GM19351 (cell line): ENCODE measurements around the gene OR14I1.

ENCODE experiments used
- ATAC-seq: cut with Tn5 transposase; IDR thresholded peaks from one replicate; pipeline ENCODE4 v1.9.1; 2021; ENCODE audit warnings: mild to moderate bottlenecking, moderate library complexity; ENCODE audit not compliant: unreplicated experiment

The OR14I1 gene

GRCh38 chr1:248702714-248703113 lies at the start of gene OR14I1:
OR14I1 (minus strand) TSS chr1:248702766.
- no peak for ATAC-seq

- ATAC-seq = no peak
Observed at GRCh38 chr1:248751635-248752034, 49.1 kb upstream of the OR14I1 start.

DNA sequence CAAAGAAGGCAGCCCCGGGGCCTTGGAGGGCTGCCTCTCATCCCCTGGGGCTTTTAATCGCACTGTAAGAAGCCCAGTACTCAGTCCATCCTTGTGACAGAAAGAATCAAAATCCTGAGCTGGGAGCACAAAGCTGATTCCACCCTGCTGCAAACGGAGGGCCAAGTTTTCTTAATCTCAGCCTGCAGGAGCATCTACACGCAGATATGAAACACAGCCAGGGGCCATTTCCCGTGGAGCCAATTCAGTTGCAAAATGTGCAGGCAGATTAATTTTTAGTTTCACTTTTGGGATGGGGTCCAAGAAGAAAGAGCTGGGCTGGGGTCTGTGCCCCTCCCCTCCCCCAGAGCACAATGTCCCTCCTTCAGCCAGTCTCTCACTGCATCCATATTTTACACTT lies 48.6 kb upstream of the OR14I1 start:
- no peak for ATAC-seq

GRCh38 chr1:248750496-248750895 lies 47.9 kb upstream of the OR14I1 start:
- no peak for ATAC-seq

GRCh38 chr1:248748211-248748610 lies 45.6 kb upstream of the OR14I1 start:
- no peak for ATAC-seq

- ATAC-seq = no peak
Observed at GRCh38 chr1:248740876-248741275, 38.3 kb upstream of the OR14I1 start.

DNA sequence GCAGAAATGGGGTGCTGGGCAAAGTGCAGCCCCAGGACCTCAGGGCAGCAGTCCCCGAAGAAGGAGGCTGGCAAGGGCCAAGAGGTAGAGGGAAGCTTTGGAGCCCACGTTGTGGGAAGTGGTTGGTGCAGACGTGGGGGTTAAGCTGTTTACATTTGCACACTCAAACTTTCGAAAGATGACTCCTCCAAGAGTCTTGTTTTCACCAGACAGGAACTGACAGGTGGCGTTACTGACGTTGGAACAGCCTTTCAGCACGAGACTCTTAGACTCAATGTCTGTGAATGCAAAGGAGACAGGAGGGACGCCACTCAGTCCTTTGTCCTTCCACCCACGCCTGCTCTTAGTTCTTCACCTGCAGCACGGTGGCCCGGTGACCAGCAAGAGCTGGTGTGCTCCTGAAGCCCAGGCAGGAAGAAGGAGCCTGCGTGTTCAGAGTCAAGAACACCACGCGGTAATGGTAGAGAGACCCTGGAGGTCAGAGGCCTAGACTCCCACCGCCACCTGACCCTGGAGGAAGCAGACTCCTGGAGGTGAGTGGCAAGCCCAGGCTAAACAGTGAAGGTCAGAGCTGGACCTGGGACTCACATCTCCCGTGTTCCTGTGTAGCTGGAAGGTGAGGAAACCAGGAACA lies 37.1 kb upstream of the OR14I1 start:
- ATAC-seq = no peak

GRCh38 chr1:248737457-248737856 lies 34.9 kb upstream of the OR14I1 start:
- ATAC-seq = no peak

- no peak for ATAC-seq
Observed at GRCh38 chr1:248736977-248737376, 34.4 kb upstream of the OR14I1 start.

DNA sequence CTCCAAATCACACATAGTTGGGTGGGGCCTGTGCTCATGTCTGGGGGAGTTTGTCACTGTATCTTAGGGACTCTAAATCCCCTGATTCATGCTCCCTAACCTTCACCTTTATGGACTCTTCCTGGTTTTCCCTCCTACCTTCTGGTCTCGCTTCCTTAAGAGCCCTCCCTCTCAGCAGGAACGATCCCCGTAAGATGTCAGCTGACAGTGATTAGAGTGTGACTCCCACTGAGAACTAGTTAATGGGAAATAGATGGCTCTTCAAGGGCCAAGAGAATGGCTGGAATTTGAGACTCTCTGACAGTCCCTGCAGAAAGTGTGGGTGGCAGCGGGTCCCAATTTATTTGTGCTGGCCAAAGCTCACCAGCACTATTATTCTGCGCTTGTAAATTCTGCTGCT lies 31.0 kb upstream of the OR14I1 start:
- ATAC-seq = no peak

DNA sequence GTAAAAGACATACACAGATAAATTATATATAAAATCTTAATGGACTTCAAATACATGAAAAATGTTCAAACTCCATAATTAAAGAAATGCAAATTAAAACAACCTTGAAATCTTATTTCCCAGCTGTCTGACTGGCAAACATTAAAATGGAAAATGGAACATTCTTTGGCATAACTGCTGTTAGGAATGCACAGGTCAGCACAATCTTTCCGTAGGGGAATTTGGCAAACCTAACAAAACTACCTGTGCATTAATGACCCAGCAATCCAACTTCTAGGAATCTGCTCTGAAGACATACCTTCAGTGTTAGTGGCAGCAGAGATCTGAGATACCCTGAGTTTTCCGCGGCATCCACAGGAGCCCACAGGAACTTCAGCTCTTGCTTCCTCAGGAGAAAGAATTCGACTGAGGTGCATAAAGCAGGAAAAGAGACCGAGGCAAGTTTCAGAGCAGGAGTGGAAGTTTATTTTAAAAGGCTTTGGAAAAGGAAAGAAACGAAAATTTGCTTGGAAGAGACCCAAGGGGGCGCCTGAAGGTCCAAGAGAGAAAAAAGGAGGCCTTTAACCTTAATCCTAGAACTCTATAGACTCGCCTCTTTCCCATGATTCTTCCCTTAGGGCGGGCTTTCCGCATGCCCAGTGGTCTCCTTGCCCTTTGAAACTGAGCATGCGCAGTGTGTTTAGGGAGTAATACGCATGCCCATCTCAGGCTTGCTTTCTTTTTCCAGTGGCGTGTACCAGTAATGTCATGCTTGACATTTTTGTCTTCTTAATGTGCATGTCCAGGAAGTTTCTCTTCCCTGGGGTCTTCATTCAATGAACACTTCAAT lies 28.2 kb upstream of the OR14I1 start:
- no peak for ATAC-seq

DNA sequence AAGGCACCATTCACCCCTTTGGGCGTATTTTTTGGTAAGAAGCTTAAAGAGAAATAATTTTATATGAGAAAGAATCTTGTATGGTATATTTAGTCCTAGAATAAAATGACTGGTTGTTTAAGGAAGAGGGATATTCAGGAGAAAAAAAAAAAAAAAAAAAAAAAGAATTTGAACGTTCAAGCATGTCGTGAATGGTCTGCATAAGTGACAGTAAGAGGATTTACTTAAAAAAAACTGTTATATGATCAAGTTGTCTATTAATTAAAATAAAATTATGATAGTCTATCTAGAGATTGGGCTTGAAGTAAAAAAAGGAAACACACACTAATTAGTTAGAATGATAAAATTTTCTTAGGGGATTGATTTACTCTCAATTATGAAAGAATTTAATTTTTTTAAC lies 11.7 kb upstream of the OR14I1 start:
- ATAC-seq = no peak

DNA sequence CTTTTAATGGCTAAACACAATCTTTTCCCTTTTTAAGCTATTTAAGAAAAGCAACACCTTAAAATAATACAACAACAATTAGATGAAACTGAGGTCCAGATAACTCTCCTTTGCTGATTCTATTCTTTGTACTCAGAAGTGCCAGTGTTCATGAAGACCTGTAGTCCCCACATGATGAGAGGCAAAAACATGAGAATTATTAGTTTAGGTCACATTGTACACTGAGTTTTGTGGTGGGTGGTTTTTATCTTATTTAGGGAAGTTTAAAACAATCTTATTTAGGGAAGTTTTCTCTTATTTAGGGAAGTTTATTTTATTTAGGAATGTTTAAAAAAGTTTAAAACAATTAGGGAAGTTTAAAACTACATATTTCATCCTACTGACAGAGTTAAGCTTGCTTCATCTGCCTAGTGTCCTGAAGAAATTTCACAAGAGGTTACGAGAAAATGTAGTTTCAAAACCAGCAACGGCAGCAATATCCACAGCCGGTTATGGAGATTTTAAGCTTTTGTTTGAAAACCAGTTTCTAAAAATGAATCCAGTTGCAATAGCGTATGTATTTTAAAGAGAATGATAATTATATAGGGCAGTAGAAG lies 7.8 kb upstream of the OR14I1 start:
- no peak for ATAC-seq

- no peak for ATAC-seq
Observed at GRCh38 chr1:248704606-248705005, 2.0 kb upstream of the OR14I1 start.

GRCh38 chr1:248703674-248704073 lies 1.1 kb upstream of the OR14I1 start:
- ATAC-seq = no peak

- no peak for ATAC-seq
Observed at GRCh38 chr1:248699099-248699498, 3.5 kb downstream of the OR14I1 start.

GRCh38 chr1:248697907-248698306 lies 4.7 kb downstream of the OR14I1 start:
- ATAC-seq = no peak

DNA sequence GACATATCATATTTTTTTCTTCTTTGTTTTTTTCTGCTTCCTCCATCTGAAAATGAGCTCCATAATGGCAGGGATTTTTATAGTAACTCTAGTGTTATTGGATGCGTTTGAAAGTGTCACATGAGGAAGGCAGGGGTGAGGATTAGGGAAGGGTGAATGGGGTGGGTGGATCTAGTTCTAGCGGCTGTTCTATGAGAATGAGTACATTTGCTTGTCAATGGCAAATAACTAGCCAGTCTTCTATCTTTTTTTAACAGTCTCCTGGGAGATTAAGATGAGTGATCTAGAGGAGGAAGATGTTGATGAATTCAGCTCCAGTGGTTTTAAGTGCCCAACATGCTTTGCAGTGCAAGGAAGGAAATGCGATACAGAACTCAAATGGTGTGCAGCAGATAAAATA lies 5.8 kb downstream of the OR14I1 start:
- ATAC-seq = no peak

GRCh38 chr1:248696261-248696660 lies 6.3 kb downstream of the OR14I1 start:
- no peak for ATAC-seq

DNA sequence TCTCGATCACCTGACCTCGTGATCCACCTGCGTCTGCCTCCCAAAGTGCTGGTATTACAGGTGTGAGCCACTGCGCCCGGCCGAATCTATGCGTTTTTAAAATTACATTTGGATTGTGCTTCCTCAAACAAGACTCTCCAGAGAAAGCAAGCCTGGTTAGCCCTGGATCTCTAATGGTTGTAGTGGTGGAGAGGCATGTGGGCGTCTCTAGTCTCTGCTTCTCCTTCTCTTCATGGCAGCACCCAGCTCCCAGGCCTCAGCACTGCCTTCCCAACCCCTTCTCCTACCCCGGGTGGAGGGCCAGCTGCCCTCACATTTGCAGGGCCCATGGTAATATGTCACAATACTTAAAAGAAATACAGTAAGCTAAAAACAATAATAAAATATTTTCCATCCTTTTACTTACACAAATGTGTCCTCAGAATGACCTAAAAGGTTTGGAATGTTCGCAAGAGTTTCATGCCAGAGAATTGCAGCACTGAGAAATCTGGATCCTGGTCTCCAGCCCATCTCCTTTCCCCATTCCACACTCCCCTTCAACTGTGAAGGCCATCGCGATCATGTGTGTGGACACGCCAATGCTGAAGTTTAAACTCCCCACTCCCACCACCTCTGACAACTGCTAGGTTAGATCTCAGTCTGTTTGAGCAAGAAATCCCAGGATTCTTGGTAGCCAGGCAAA lies 7.0 kb downstream of the OR14I1 start:
- ATAC-seq = no peak

DNA sequence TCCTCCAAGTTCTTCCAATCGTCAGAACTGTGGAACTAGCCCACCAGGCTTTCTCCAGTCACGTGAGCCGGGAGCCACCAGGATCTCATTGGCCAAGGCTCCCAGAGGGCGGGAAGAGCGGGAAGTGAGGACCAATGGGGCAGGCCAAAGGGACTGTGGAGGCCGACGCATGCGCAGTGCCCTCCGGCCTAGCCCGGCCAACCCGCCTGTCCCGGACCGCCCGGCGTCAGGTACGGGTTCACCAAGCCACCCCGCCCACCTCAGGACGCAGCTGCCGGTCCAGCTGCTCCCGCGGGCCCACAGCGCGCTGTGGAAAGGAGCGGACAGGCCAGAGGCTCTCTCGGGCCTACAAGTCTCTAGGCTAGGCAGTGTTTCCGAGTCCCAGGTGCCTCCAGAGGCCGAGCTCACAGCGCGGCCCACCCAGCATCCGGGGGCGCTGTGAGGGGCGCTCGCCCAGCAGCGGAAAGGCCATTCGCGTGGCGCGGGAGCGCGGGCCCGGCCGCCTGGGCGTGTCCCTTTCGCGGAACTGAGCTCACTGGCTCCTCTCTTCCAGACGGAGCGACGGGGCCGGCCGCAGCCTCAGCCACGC lies 10.9 kb downstream of the OR14I1 start:
- no peak for ATAC-seq
